ENCODE results near the gene SPTBN2. TPM values are rescaled to one million over a fixed set of nuclear protein-coding genes. Genes with fewer than 3 reads are reported as not detected.

The SPTBN2 gene
- total RNA-seq, 1 donor from 2014 or later: 1.1 TPM

Other genes starting within 250 kb of the SPTBN2 start
- 9.7 TPM for gene DPP3, start 248.8 kb downstream of the SPTBN2 start, total RNA-seq
- gene BBS1, start 218.6 kb downstream of the SPTBN2 start, total RNA-seq: 17.8 TPM
- 5.5 TPM for gene ZDHHC24, start 183.2 kb downstream of the SPTBN2 start, total RNA-seq
- not detected for gene ACTN3, start 182.3 kb downstream of the SPTBN2 start, total RNA-seq
- 64.5 TPM for gene CTSF, start 160.6 kb downstream of the SPTBN2 start, total RNA-seq
- 0.25 TPM for gene CCDC87, start 136.2 kb downstream of the SPTBN2 start, total RNA-seq
- 26.8 TPM for gene CCS, start 136.0 kb downstream of the SPTBN2 start, total RNA-seq
- gene RBM14, start 112.6 kb downstream of the SPTBN2 start, total RNA-seq: 31.4 TPM
- gene RBM4, start 90.5 kb downstream of the SPTBN2 start, total RNA-seq: 69.5 TPM
- 13.1 TPM for gene RBM4B, start 51.3 kb downstream of the SPTBN2 start, total RNA-seq
- gene RCE1, start 114.2 kb upstream of the SPTBN2 start, total RNA-seq: 6.5 TPM
- gene LRFN4, start 127.8 kb upstream of the SPTBN2 start, total RNA-seq: 17.2 TPM
- gene PC, start 229.2 kb upstream of the SPTBN2 start, total RNA-seq: 5.2 TPM
- gene C11orf86, start 246.1 kb upstream of the SPTBN2 start, total RNA-seq: not detected